GM18870 (cell line): ENCODE results near the gene MS4A15.
"Not testable (repeated sequence)": the region's sequence is repeated elsewhere in the genome, so short reads cannot be mapped to it uniquely, and the experiment has no call there.

Source experiments
- ATAC-seq: cut with Tn5 transposase; IDR thresholded peaks from one replicate; pipeline ENCODE4 v1.9.1; 2021; ENCODE audit warnings: moderate library complexity; ENCODE audit not compliant: unreplicated experiment

Gene MS4A15

GRCh38 chr11:60798631-60799030 is 42.0 kb downstream of the MS4A15 start:
- no peak for ATAC-seq

- ATAC-seq, result no peak
These were observed 44.5 kb downstream of the MS4A15 start for GRCh38 chr11:60801194-60801593.

- no peak for ATAC-seq
These were observed 46.7 kb downstream of the MS4A15 start for GRCh38 chr11:60803273-60803936.

- no peak for ATAC-seq
These were observed 52.6 kb downstream of the MS4A15 start for GRCh38 chr11:60809249-60809648.

- no peak for ATAC-seq
These were observed 53.0 kb downstream of the MS4A15 start for GRCh38 chr11:60809691-60810090.

- no peak for ATAC-seq
These were observed 53.5 kb downstream of the MS4A15 start for GRCh38 chr11:60810151-60810550.

GRCh38 chr11:60810569-60810968 is 53.9 kb downstream of the MS4A15 start:
- no peak for ATAC-seq

GRCh38 chr11:60813324-60813723 is 56.7 kb downstream of the MS4A15 start:
- ATAC-seq, result no peak

GRCh38 chr11:60814112-60814511 is 57.4 kb downstream of the MS4A15 start:
- ATAC-seq, result no peak

GRCh38 chr11:60816590-60817157 is 60.0 kb downstream of the MS4A15 start:
- no peak for ATAC-seq

- no peak for ATAC-seq
These were observed 61.4 kb downstream of the MS4A15 start for GRCh38 chr11:60818057-60818456.

- no peak for ATAC-seq
These were observed 65.3 kb downstream of the MS4A15 start for GRCh38 chr11:60821827-60822599.

GRCh38 chr11:60823745-60824306 is 67.2 kb downstream of the MS4A15 start:
- not testable (repeated sequence) for ATAC-seq

- ATAC-seq, result no peak
These were observed 68.5 kb downstream of the MS4A15 start for GRCh38 chr11:60825118-60825517.

GRCh38 chr11:60825790-60826189 is 69.1 kb downstream of the MS4A15 start:
- no peak for ATAC-seq
